GM12874 (cell line): ENCODE data around the gene BAIAP2L2.

Experiments
- CTCF ChIP-seq: IDR thresholded peaks from 2 replicates; pipeline ENCODE4 v1.5.1; 2011; ENCODE audit warnings: low read depth, mild to moderate bottlenecking, control low read depth, low read length, moderate library complexity; ENCODE audit not compliant: insufficient read depth

Gene BAIAP2L2

GRCh38 chr22:38125751-38126201, 15.3 kb upstream of the BAIAP2L2 start:
- TF ChIP-seq CTCF = no peak

- TF ChIP-seq CTCF = no peak
These were observed 14.6 kb upstream of the BAIAP2L2 start for GRCh38 chr22:38125038-38125610.

GRCh38 chr22:38124236-38124974, 13.9 kb upstream of the BAIAP2L2 start:
- no peak for TF ChIP-seq CTCF

- no peak for TF ChIP-seq CTCF
These were observed 12.1 kb upstream of the BAIAP2L2 start for GRCh38 chr22:38122616-38123015.

- no peak for TF ChIP-seq CTCF
These were observed 10.1 kb upstream of the BAIAP2L2 start for GRCh38 chr22:38120359-38121110.

- TF ChIP-seq CTCF = no peak
These were observed 7.7 kb upstream of the BAIAP2L2 start for GRCh38 chr22:38118182-38118581.

- TF ChIP-seq CTCF = no peak
These were observed 5.1 kb upstream of the BAIAP2L2 start for GRCh38 chr22:38115423-38116205.
